Nephron (organoid): ENCODE data around the gene KIRREL1.
A peak's percentile ranks its signal among the peaks of the same experiment; 100 is the strongest.

Experiments used
- H3K27ac Mint-ChIP-seq, 3 experiments: 2 replicates each; pipeline ENCODE4 v1.8.0; 2020; ENCODE audit warnings: mixed read lengths in 3 of 3, mild to moderate bottlenecking in 2 of 3, moderate library complexity in 1 of 3
- H3K27me3 Mint-ChIP-seq: 2 replicates; pipeline ENCODE4 v1.8.0; 2021; ENCODE audit warnings: low read depth, mild to moderate bottlenecking, moderate library complexity, mixed read lengths
- H3K36me3 Mint-ChIP-seq: 2 replicates; pipeline ENCODE4 v1.8.0; 2020; ENCODE audit warnings: low read depth, mixed read lengths
- H3K4me1 Mint-ChIP-seq: 2 replicates; pipeline ENCODE4 v1.8.0; 2020; ENCODE audit warnings: mixed read lengths
- H3K4me3 Mint-ChIP-seq, 3 experiments: 2 replicates each; pipeline ENCODE4 v1.8.0; 2020; ENCODE audit warnings: mild to moderate bottlenecking in 3 of 3, mixed read lengths in 3 of 3, moderate library complexity in 2 of 3
- H3K9me3 Mint-ChIP-seq: 2 replicates; pipeline ENCODE4 v1.8.0; 2020; ENCODE audit warnings: mixed read lengths
- TF ChIP-seq, protein P1 (sequence below), 3 experiments: fragments of 200-600 bp; sonication (generic); IDR thresholded peaks; one replicate each; pipeline ENCODE4 v1.5.0; 2021; ENCODE audit warnings: antibody characterized with exemption in 3 of 3; ENCODE audit not compliant: unreplicated experiment in 3 of 3

The KIRREL1 gene

DNA sequence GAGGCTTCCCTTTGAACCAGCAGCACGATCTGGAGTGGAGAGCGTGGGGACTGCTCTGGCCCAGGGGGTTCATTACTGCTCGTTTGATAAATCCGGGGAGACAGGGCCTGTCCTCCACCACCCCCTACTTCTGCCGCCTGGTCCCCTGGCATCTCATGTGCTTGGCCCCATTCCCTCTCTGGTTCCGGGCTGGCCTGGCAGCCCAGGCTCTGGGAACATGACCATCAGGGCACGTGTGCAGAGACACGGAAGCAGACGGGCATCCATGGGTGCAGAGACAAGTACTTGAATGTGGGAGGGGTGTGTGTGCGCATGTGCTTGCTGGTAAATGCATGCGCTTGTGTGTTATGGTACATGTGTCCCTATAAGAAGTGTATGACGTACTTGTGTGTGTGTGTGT, 75.5 kb downstream of the KIRREL1 start:
- Mint-ChIP-seq H3K27ac (peak overlapping the region; percentile 41 to 86 (median 41)), H3K4me3 (no peak overlapping the region), H3K36me3 (peaks cover 29% of the 10 kb centered on the region), H3K27me3 (no peaks in the 10 kb centered on the region), H3K9me3 (no peaks in the 10 kb centered on the region), H3K4me1 (peaks cover 68% of the 10 kb centered on the region)
- TF ChIP-seq, protein P1, sequence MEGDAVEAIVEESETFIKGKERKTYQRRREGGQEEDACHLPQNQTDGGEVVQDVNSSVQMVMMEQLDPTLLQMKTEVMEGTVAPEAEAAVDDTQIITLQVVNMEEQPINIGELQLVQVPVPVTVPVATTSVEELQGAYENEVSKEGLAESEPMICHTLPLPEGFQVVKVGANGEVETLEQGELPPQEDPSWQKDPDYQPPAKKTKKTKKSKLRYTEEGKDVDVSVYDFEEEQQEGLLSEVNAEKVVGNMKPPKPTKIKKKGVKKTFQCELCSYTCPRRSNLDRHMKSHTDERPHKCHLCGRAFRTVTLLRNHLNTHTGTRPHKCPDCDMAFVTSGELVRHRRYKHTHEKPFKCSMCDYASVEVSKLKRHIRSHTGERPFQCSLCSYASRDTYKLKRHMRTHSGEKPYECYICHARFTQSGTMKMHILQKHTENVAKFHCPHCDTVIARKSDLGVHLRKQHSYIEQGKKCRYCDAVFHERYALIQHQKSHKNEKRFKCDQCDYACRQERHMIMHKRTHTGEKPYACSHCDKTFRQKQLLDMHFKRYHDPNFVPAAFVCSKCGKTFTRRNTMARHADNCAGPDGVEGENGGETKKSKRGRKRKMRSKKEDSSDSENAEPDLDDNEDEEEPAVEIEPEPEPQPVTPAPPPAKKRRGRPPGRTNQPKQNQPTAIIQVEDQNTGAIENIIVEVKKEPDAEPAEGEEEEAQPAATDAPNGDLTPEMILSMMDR (IDR thresholded peaks at IDR 0.05; ENCODE audit: unreplicated experiment in 3 of 3) = no peak

DNA sequence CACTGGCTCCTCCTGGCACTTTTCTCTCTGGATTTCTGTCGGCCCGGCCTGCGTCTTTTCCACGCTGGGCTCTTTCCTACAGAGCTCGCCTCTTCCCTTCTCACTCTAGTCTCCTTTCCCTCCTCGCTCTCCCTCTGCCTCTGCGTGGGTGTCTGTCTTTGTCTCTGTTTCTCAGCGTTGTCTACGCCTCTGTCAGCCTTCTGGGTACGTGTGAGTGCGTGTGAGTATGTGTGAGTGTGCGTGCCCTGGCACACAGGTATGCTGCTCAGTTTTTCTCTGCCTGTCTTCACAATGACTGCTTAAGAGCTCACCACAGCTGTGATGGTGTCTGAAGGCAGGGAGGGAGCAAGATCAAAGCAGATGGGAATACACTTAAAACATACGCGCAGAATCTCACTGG, 77.7 kb downstream of the KIRREL1 start:
- peaks cover 66% of the 10 kb centered on the region for H3K4me1 Mint-ChIP-seq
- no peaks in the 10 kb centered on the region for H3K9me3 Mint-ChIP-seq
- H3K27me3 Mint-ChIP-seq = no peaks in the 10 kb centered on the region
- peak overlapping the region in 2 of 3 experiments; percentile 6 to 50 for H3K4me3 Mint-ChIP-seq
- TF ChIP-seq, protein P1 (IDR thresholded peaks at IDR 0.05; ENCODE audit: unreplicated experiment in 3 of 3) = no peak
- peak overlapping the region; percentile 39 to 87 (median 86) for H3K27ac Mint-ChIP-seq
- peaks cover 26% of the 10 kb centered on the region for H3K36me3 Mint-ChIP-seq

DNA sequence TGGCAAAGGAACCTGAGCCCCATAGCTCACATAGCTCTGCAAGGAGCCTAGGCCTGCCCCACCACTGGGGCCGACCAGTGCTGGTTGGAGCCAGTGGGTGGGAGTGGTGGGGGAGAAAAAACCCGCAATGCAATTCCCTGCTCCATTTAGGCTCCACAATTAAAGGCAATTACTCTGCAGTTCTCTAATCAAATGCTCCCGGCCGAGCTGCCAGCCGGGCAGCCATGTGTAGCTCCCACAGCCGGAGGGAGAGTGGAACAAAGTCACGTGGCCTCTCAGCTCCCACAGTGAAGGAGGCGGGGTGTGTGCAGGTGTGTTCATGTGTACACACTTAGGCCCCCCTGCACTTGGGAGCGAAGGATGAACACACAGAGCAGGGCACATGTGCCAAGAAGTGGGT, 81.6 kb downstream of the KIRREL1 start:
- no peaks in the 10 kb centered on the region for H3K9me3 Mint-ChIP-seq
- peak overlapping the region in 2 of 3 experiments; percentile 13 to 86 for H3K27ac Mint-ChIP-seq
- H3K27me3 Mint-ChIP-seq = no peaks in the 10 kb centered on the region
- TF ChIP-seq, protein P1 (IDR thresholded peaks at IDR 0.05; ENCODE audit: unreplicated experiment in 3 of 3) = no peak
- no peak overlapping the region for H3K4me3 Mint-ChIP-seq
- H3K36me3 Mint-ChIP-seq = peaks cover 44% of the 10 kb centered on the region
- peaks cover 40% of the 10 kb centered on the region for H3K4me1 Mint-ChIP-seq

DNA sequence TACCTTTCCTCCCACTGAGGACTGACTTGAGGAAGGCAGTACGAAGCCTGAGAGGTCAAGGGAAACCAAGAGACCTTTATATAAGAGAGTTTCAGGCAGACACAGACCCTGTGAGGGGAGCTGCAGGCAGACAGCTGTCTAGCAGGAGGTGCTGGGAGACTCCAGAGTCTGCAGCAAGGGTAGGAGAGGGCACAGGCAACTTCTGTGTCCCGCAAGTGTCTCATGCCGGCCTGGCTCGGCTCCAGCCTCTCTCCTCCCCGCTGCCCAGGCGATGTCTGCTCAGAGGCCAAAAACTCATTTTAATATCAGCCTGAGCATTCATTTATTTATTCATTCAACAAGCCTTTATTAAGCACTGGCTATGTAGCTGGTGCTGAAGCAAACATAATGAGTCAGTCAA, 83.0 kb downstream of the KIRREL1 start:
- H3K27ac Mint-ChIP-seq = peak overlapping the region; percentile 53 to 73 (median 67)
- H3K36me3 Mint-ChIP-seq = peaks cover 54% of the 10 kb centered on the region
- TF ChIP-seq, protein P1 (IDR thresholded peaks at IDR 0.05; ENCODE audit: unreplicated experiment in 3 of 3) = no peak

DNA sequence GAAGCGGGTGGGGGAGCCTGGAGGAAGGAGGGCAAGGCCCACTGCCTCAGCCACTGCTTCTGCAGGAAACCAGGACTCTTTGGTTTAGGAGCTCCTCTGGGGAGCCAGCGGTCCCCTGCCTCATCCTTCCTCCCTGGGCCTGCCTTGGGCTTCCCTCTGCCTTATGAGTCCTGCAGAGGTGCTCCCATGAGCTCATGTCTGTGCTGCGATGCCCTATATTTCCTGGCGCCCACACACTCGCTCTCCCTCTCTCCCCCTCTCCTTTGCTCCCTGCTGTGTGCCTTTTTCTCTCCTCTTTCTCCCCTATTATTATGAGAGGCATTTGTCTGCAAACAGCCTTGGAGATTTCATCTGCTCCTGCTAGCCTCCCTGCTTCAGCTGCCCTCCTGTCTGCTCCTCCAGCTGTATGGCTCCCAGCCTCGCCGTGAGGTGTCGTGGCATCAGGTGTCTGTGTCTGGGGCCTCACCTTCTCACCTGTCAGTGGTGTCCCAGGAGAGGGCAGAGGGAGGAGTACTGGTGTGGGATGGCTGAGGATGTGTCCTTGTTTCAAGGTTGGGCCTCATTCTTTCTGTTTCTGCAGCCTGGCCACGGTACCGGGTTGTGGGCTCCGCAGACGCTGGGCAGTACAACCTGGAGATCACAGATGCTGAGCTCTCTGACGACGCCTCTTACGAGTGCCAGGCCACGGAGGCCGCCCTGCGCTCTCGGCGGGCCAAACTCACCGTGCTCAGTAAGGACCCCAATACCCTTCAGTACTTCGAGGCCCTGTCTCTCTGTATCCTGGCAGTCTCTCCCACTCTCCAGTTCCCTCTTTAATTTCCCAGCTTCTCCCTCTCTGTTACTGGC, 84.2 kb downstream of the KIRREL1 start:
- TF ChIP-seq, protein P1 (IDR thresholded peaks at IDR 0.05; ENCODE audit: unreplicated experiment in 3 of 3) = no peak
- Mint-ChIP-seq H3K4me3 (no peak overlapping the region), H3K36me3 (peaks cover 55% of the 10 kb centered on the region), H3K27ac (peak overlapping the region; percentile 0 to 41 (median 41)), H3K9me3 (no peaks in the 10 kb centered on the region), H3K27me3 (no peaks in the 10 kb centered on the region), H3K4me1 (peaks cover 19% of the 10 kb centered on the region)

More for the DNA sequence above, 83.0 kb downstream of the KIRREL1 start:
- H3K9me3 Mint-ChIP-seq = no peaks in the 10 kb centered on the region
- peaks cover 27% of the 10 kb centered on the region for H3K4me1 Mint-ChIP-seq
- no peaks in the 10 kb centered on the region for H3K27me3 Mint-ChIP-seq
- no peak overlapping the region for H3K4me3 Mint-ChIP-seq
